ENCODE data around the gene DYNLT4. TPM values are rescaled to one million over a fixed set of nuclear protein-coding genes. Genes with fewer than 3 reads are reported as not detected.

The DYNLT4 gene
- total RNA-seq, 1 experiment from 2014 or later = 0.31 TPM

- ChIA-PET POLR2A (no interaction called here), CTCF (interaction anchor here (1.0 to 2.8 kb wide), 5 partner anchors 7 to 176 kb away, joined by 3 to 15 read pairs (median 4); partner anchors contain the start of genes BEST4, HECTD3 and PLK3)
- Mint-ChIP-seq H3K9me3 (no peaks in the 10 kb centered on the region), H3K4me1 (peaks cover 13% of the 10 kb centered on the region), H3K27me3 (ENCODE audit: low read depth) (no peaks in the 10 kb centered on the region), H3K36me3 (no peaks in the 10 kb centered on the region), H3K4me3 (no peak overlapping the region), H3K27ac (no peak overlapping the region)
- ATAC-seq = no peak
- no peak for DNase-seq (ENCODE audit: low spot score)
- TF ChIP-seq RORB (CRISPR knock-in tag; IDR thresholded peaks at IDR 0.05) (no peak), STAT6 (CRISPR knock-in tag; conservative IDR thresholded peaks at IDR 0.05; ENCODE audit: low read depth) (no peak), CTCF (IDR thresholded peaks at IDR 0.05) (no peak), ZNF121 (CRISPR knock-in tag; IDR thresholded peaks at IDR 0.05) (no peak), ZBTB43 (CRISPR knock-in tag; IDR thresholded peaks at IDR 0.05) (no peak), ZNF281 (CRISPR knock-in tag; IDR thresholded peaks at IDR 0.05) (no peak), NFYB (CRISPR knock-in tag; conservative IDR thresholded peaks at IDR 0.05; ENCODE audit: low read depth) (no peak), ATF6 (CRISPR knock-in tag; IDR thresholded peaks at IDR 0.05) (no peak), ZNF219 (CRISPR knock-in tag; IDR thresholded peaks at IDR 0.05; ENCODE audit: borderline replicate concordance) (no peak), TEAD4 (CRISPR knock-in tag; IDR thresholded peaks at IDR 0.05) (no peak)
Measured at GRCh38 chr1:44834328-44834727, 27.2 kb upstream of the DYNLT4 start.

- Mint-ChIP-seq H3K4me1 (peaks cover 12% of the 10 kb centered on the region), H3K4me3 (no peak overlapping the region), H3K27ac (0 out of 2 replicates have a peak overlapping the region, but pooled peaks have one; percentile 32), H3K27me3 (ENCODE audit: low read depth) (no peaks in the 10 kb centered on the region), H3K36me3 (no peaks in the 10 kb centered on the region), H3K9me3 (no peaks in the 10 kb centered on the region)
- ATAC-seq (peak; percentile 5; the same call in 1 of the 2 replicates), DNase-seq (ENCODE audit: low spot score) (no peak)
- CTCF ChIA-PET = interaction anchor here (0.7 to 4.1 kb wide), 7 partner anchors 11 to 471 kb away, joined by 3 to 17 read pairs (median 4); no protein-coding TSS in a partner anchor
- POLR2A ChIA-PET = no interaction called here
- TF ChIP-seq ZNF425 (CRISPR knock-in tag; conservative IDR thresholded peaks at IDR 0.05) (no peak), ZNF281 (CRISPR knock-in tag; IDR thresholded peaks at IDR 0.05) (no peak), ATF6 (CRISPR knock-in tag; IDR thresholded peaks at IDR 0.05) (no peak), PREB (CRISPR knock-in tag; IDR thresholded peaks at IDR 0.05; ENCODE audit: borderline replicate concordance) (no peak)
Measured at GRCh38 chr1:44832056-44832705, 25.0 kb upstream of the DYNLT4 start.

Measured in WTC11 (cell line).